Endothelial cell (in vitro differentiated cells): ENCODE results near the gene USP20. TPM values are rescaled to one million over a fixed set of nuclear protein-coding genes. Genes with fewer than 3 reads are reported as not detected.
A peak's percentile ranks its signal among the peaks of the same experiment; 100 is the strongest.

Experiments
- DNase-seq: peaks from one replicate; pipeline ENCODE4 v3.0.0; 2021; ENCODE audit warnings: low spot score
- H3K27ac Mint-ChIP-seq: one replicate; pipeline ENCODE4 v1.8.0; 2021; ENCODE audit warnings: mixed read lengths, inconsistent platforms; ENCODE audit not compliant: unreplicated experiment
- H3K27me3 Mint-ChIP-seq: one replicate; pipeline ENCODE4 v1.8.0; 2021; ENCODE audit warnings: mild to moderate bottlenecking, moderate library complexity, mixed read lengths, inconsistent platforms; ENCODE audit not compliant: unreplicated experiment
- H3K36me3 Mint-ChIP-seq: one replicate; pipeline ENCODE4 v1.8.0; 2021; ENCODE audit warnings: mild to moderate bottlenecking, low read depth, mixed read lengths, inconsistent platforms; ENCODE audit not compliant: unreplicated experiment
- H3K4me1 Mint-ChIP-seq: one replicate; pipeline ENCODE4 v1.8.0; 2021; ENCODE audit warnings: mild to moderate bottlenecking, mixed read lengths, inconsistent platforms; ENCODE audit not compliant: unreplicated experiment
- H3K4me3 Mint-ChIP-seq: one replicate; pipeline ENCODE4 v1.8.0; 2021; ENCODE audit warnings: mild to moderate bottlenecking, mixed read lengths, inconsistent platforms; ENCODE audit not compliant: unreplicated experiment
- H3K9me3 Mint-ChIP-seq: one replicate; pipeline ENCODE4 v1.8.0; 2021; ENCODE audit warnings: mixed read lengths, inconsistent platforms; ENCODE audit not compliant: unreplicated experiment
- total RNA-seq: library from RNA; stranded (reverse); fragmentation: NEBNext Ultra II Directional; extraction: Animal tissue kit (Norgen Biotek cat#: 25700); gene quantifications from one replicate; pipeline ENCODE4 v1.2.1, GENCODE V29; 2021; ENCODE audit not compliant: unreplicated experiment
- TF ChIP-seq, protein P1 (sequence below): fragments of 200-600 bp; sonication (generic); IDR thresholded peaks from one replicate; pipeline ENCODE4 v1.5.0; 2021; ENCODE audit warnings: antibody characterized with exemption; ENCODE audit not compliant: unreplicated experiment

The USP20 gene
- total RNA-seq, 1 donor from 2014 or later, result 21.7 TPM

DNA sequence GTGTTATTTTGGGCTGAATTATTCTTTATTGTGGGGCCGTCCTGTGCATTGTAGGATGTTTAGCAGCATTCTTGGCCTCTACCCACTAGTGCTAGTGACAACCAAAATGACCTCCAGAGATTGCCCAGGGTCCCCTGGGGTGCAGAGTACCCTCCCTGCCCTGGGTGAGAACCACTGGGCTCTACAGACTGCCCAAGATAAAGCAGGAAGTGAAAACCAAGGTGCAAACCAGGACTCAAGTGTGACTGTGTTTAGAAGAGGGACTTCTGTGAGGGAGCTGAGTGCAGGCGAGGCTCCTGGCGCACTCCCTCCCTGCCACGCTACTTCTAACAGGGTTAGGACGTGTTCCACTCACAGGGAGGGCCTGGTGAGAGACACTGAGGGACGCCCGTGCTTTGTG, 41.6 kb downstream of the USP20 start:
- Mint-ChIP-seq H3K9me3 (no peaks in the 10 kb centered on the region), H3K36me3 (peaks cover 6% of the 10 kb centered on the region), H3K27ac (no peak overlapping the region), H3K4me3 (no peak overlapping the region), H3K27me3 (peaks cover 10% of the 10 kb centered on the region), H3K4me1 (no peaks in the 10 kb centered on the region)
- TF ChIP-seq, protein P1, sequence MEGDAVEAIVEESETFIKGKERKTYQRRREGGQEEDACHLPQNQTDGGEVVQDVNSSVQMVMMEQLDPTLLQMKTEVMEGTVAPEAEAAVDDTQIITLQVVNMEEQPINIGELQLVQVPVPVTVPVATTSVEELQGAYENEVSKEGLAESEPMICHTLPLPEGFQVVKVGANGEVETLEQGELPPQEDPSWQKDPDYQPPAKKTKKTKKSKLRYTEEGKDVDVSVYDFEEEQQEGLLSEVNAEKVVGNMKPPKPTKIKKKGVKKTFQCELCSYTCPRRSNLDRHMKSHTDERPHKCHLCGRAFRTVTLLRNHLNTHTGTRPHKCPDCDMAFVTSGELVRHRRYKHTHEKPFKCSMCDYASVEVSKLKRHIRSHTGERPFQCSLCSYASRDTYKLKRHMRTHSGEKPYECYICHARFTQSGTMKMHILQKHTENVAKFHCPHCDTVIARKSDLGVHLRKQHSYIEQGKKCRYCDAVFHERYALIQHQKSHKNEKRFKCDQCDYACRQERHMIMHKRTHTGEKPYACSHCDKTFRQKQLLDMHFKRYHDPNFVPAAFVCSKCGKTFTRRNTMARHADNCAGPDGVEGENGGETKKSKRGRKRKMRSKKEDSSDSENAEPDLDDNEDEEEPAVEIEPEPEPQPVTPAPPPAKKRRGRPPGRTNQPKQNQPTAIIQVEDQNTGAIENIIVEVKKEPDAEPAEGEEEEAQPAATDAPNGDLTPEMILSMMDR, result no peak
- DNase-seq, result no peak

DNA sequence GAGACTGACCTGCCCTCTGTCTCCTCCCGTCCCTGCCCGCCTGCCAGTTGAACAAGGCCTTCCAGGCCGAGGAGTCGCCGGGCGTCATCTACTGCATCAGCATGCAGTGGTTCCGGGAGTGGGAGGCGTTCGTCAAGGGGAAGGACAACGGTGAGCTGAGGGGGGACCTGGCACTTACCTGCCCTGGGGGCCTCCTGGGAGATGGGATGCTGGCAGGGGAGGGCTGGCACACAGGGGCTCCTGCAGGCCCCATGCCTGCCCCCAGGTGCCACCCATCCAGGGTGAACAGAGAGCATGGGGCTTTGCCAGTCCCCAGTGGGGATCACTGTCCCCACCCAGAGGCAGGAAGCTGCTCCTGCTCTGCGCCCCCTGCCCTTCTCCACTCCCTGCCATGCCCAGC, 43.0 kb downstream of the USP20 start:
- H3K4me1 Mint-ChIP-seq, result no peaks in the 10 kb centered on the region
- TF ChIP-seq, protein P1, result no peak
- peaks cover 11% of the 10 kb centered on the region for H3K36me3 Mint-ChIP-seq
- DNase-seq, result no peak
- peak overlapping the region; percentile 44 for H3K4me3 Mint-ChIP-seq
- no peak overlapping the region for H3K27ac Mint-ChIP-seq
- H3K9me3 Mint-ChIP-seq, result no peaks in the 10 kb centered on the region
- H3K27me3 Mint-ChIP-seq, result peaks cover 10% of the 10 kb centered on the region

DNA sequence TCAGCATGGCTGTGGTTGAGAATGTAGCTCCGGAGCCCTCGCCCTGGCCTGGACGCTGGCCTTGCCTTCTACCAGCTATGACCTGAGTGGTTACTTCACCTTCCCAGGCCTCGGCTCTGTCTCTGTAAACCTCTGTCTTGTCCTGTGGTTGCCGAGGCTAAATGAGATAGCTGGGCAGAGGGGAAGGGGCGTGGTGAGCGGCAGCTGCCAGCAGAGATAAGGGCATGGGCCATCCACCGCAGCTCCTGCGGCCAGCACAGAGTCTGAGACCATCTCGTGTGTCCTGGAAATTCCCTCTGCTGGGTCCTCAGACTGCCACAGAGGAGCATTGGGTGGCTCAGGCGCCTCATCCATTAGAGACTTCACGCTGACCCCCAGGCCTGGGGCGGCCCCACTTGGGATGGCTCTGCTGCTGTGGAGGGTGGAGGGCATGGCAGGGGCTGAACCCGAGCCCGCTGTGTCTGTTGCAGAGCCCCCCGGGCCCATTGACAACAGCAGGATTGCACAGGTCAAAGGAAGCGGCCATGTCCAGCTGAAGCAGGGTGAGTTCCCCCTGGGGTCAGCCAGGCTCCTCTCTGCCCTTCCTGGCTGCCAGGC, 43.9 kb downstream of the USP20 start:
- Mint-ChIP-seq H3K9me3 (no peaks in the 10 kb centered on the region), H3K4me1 (peaks cover 3% of the 10 kb centered on the region), H3K27ac (no peak overlapping the region), H3K27me3 (peaks cover 10% of the 10 kb centered on the region), H3K4me3 (no peak overlapping the region), H3K36me3 (peaks cover 11% of the 10 kb centered on the region)
- no peak for DNase-seq
- TF ChIP-seq, protein P1, result no peak

DNA sequence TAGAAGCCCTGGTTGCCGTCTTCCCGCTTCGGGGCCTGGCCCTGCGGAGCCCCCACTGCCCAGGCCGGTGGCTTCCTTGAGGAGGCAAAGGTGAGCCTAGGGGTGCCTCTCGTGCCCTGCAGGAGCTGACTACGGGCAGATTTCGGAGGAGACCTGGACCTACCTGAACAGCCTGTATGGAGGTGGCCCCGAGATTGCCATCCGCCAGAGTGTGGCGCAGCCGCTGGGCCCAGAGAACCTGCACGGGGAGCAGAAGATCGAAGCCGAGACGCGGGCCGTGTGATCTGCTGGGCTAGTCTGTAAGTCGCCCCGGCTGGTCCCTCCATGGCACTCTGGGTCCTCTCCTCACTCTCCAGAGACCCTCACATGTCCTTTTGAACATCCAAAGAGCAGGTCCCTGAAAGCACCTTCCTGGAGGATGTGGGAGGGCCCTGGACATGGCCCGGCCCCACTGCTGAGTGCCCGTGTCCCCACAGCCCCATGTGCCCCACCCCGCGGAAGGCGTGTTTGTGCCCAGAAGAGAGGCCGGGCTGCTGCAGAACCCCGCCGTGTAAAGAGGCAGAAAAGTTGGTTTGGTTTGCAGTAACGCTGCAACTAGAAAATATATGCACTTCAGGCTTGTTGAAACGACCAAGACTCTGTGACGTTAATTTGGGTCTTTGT, 44.9 kb downstream of the USP20 start:
- H3K4me3 Mint-ChIP-seq, result no peak overlapping the region

More for the DNA sequence above, 44.9 kb downstream of the USP20 start:
- DNase-seq, result no peak
- Mint-ChIP-seq H3K27ac (no peak overlapping the region), H3K9me3 (no peaks in the 10 kb centered on the region), H3K27me3 (peaks cover 13% of the 10 kb centered on the region), H3K36me3 (peaks cover 4% of the 10 kb centered on the region), H3K4me1 (peaks cover 12% of the 10 kb centered on the region)
- TF ChIP-seq, protein P1, result no peak
